ENCODE results near the gene MAGEB17. TPM values are rescaled to one million over a fixed set of nuclear protein-coding genes. Genes with fewer than 3 reads are reported as not detected.

Gene MAGEB17
- total RNA-seq, 4 donors from 2014 or later = 1.6 TPM; not detected in 3

DNA sequence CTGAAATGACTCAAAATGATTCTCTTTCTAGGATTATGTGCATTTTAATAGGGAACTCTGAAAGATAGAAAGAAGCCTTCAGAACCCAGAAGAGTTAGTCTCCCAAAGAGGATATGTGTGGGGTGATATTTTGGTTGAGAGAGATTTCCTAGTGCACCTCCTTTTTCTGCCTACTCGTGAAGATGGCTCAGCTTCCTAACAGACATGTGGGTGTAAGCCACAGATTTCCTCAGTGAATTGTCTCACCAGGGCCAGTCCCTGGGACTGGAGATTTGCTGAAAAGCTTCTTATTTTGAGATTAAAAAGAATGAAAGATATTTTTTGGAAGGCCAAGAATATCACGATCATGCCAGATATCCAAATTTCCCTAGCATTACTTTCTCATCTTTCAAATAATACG, 42.8 kb downstream of the MAGEB17 start:
- no peaks in the 10 kb centered on the region for H3K36me3 ChIP-seq
- in situ Hi-C loops (cut with MboI; ENCODE audit: low pct_ligation_motif_present in 1 of 4, low pct_unique_long_range_greater_than_20kb in 1 of 4, low sequenced_read_pairs in 3 of 4) (no loop called here), intact Hi-C loops (cut with DNase I; ENCODE audit: low total_unique reads) (no loop called here)
- 78% methylated on average over 3 of the region's 3 CpGs; no CpG with 5 or more reads in 1 of the 2 donors for WGBS, 2 donors (ENCODE audit: low coverage in 1 of 2)
- TF ChIP-seq POLR2A (IDR thresholded peaks at IDR 0.05) (no peak), POLR2AphosphoS5 (IDR thresholded peaks at IDR 0.05) (no peak), EP300 (IDR thresholded peaks at IDR 0.05; ENCODE audit: low read depth) (no peak)
- TF ChIP-seq, protein P1, sequence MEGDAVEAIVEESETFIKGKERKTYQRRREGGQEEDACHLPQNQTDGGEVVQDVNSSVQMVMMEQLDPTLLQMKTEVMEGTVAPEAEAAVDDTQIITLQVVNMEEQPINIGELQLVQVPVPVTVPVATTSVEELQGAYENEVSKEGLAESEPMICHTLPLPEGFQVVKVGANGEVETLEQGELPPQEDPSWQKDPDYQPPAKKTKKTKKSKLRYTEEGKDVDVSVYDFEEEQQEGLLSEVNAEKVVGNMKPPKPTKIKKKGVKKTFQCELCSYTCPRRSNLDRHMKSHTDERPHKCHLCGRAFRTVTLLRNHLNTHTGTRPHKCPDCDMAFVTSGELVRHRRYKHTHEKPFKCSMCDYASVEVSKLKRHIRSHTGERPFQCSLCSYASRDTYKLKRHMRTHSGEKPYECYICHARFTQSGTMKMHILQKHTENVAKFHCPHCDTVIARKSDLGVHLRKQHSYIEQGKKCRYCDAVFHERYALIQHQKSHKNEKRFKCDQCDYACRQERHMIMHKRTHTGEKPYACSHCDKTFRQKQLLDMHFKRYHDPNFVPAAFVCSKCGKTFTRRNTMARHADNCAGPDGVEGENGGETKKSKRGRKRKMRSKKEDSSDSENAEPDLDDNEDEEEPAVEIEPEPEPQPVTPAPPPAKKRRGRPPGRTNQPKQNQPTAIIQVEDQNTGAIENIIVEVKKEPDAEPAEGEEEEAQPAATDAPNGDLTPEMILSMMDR (IDR thresholded peaks at IDR 0.05) = no peak
- H3K4me1 ChIP-seq = no peaks in the 10 kb centered on the region
- H3K4me3 ChIP-seq = no peak overlapping the region
- H3K27me3 ChIP-seq = no peaks in the 10 kb centered on the region
- DNase-seq = no peak
- H3K27ac ChIP-seq = no peak overlapping the region
- no peaks in the 10 kb centered on the region for H3K9me3 ChIP-seq

DNA sequence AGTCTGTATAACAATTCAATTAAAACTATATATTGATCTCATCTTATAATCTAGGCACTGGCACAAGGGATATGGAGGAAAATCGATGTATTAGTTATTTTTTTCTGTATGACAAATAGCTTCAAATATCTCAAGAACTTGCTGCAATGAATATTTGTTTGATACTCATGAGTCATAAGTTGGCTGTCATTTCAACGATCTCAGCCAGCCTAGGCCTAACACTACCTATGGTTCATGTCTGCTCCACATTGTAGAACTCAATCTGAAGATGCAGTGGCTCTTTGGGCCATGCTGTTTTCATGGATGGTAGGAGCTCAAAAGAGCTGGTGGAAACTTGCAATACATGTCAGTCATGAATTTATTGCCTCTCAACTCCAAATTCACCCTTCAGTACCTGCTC, 44.7 kb downstream of the MAGEB17 start:
- TF ChIP-seq POLR2A (IDR thresholded peaks at IDR 0.05) = no peak
- TF ChIP-seq POLR2AphosphoS5 (IDR thresholded peaks at IDR 0.05) = no peak
- TF ChIP-seq EP300 (IDR thresholded peaks at IDR 0.05; ENCODE audit: low read depth) = no peak
- TF ChIP-seq, protein P1 (IDR thresholded peaks at IDR 0.05) = no peak
- DNase-seq = no peak
- H3K4me1 ChIP-seq = no peaks in the 10 kb centered on the region
- WGBS, 2 donors (ENCODE audit: low coverage in 1 of 2) = 33 to 72% methylated on average over 1 to 2 of the region's 2 CpGs
- H3K27ac ChIP-seq = no peak overlapping the region
- no peaks in the 10 kb centered on the region for H3K27me3 ChIP-seq
- intact Hi-C loops (cut with DNase I; ENCODE audit: low total_unique reads) = no loop called here
- no peaks in the 10 kb centered on the region for H3K9me3 ChIP-seq
- no peak overlapping the region for H3K4me3 ChIP-seq
- no peaks in the 10 kb centered on the region for H3K36me3 ChIP-seq
- in situ Hi-C loops (cut with MboI; ENCODE audit: low pct_ligation_motif_present in 1 of 4, low pct_unique_long_range_greater_than_20kb in 1 of 4, low sequenced_read_pairs in 3 of 4) = no loop called here

DNA sequence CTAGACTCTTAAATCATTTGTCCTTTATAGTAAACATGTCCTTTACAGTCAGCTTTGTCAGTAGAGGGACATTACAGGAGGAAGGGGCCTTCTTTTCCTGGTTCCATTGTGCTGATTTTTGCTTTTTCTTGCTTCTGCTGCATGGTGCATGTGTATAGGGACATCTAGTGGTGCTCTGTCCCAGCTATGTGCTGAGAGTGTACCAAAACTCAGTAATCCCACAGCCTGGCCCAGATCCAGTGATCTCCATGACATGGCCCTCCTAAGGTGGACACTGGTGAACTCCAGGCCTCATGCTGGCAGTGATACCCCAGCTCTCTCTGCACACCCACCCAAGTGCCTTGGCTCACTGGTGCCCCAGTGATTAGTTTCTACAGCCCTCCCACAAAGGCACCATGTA, 45.2 kb downstream of the MAGEB17 start:
- intact Hi-C loops (cut with DNase I; ENCODE audit: low total_unique reads) = no loop called here
- no peaks in the 10 kb centered on the region for H3K36me3 ChIP-seq
- H3K27ac ChIP-seq = no peak overlapping the region
- TF ChIP-seq POLR2AphosphoS5 (IDR thresholded peaks at IDR 0.05) (no peak), EP300 (IDR thresholded peaks at IDR 0.05; ENCODE audit: low read depth) (no peak), POLR2A (IDR thresholded peaks at IDR 0.05) (no peak)
- TF ChIP-seq, protein P1 (IDR thresholded peaks at IDR 0.05) = no peak
- H3K4me3 ChIP-seq = no peak overlapping the region
- H3K27me3 ChIP-seq = no peaks in the 10 kb centered on the region
- no peaks in the 10 kb centered on the region for H3K9me3 ChIP-seq
- in situ Hi-C loops (cut with MboI; ENCODE audit: low pct_ligation_motif_present in 1 of 4, low pct_unique_long_range_greater_than_20kb in 1 of 4, low sequenced_read_pairs in 3 of 4) = no loop called here
- DNase-seq = no peak
- H3K4me1 ChIP-seq = no peaks in the 10 kb centered on the region

DNA sequence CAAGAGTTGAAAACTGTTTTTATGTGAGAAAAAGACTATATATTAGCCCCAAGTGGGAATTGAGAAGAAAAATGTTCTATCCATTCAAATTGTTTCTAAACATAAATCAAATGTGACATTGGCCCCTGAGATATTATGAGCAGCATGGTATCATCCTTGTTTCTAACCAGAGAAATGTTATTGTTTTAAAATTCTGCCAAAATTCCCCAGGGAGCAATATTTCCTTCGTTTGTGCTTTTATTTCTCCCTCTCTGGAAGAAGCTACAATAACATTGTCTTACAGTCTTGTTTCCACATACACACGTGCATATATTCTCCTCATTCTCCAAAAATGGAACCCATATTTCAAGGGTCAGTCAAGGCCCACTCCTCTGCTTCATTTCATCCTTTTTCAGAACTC, 46.7 kb downstream of the MAGEB17 start:
- H3K4me1 ChIP-seq = no peaks in the 10 kb centered on the region
- no peaks in the 10 kb centered on the region for H3K27me3 ChIP-seq
- no peaks in the 10 kb centered on the region for H3K36me3 ChIP-seq
- no peaks in the 10 kb centered on the region for H3K9me3 ChIP-seq
- WGBS, 2 donors (ENCODE audit: low coverage in 1 of 2) = 43% methylated on average over 2 of the region's 2 CpGs; no CpG with 5 or more reads in 1 of the 2 donors
- in situ Hi-C loops (cut with MboI; ENCODE audit: low pct_ligation_motif_present in 1 of 4, low pct_unique_long_range_greater_than_20kb in 1 of 4, low sequenced_read_pairs in 3 of 4) (no loop called here), intact Hi-C loops (cut with DNase I; ENCODE audit: low total_unique reads) (no loop called here)
- no peak overlapping the region for H3K4me3 ChIP-seq
- H3K27ac ChIP-seq = no peak overlapping the region
- no peak for TF ChIP-seq POLR2AphosphoS5 (IDR thresholded peaks at IDR 0.05)
- TF ChIP-seq, protein P1 (IDR thresholded peaks at IDR 0.05) = no peak
- TF ChIP-seq EP300 (IDR thresholded peaks at IDR 0.05; ENCODE audit: low read depth) = no peak
- no peak for TF ChIP-seq POLR2A (IDR thresholded peaks at IDR 0.05)
- no peak for DNase-seq

Data from transverse colon (tissue), 4 donors.